COR-L47 (cell line): ENCODE measurements around the gene MAPK8IP1.
A peak's percentile ranks its signal among the peaks of the same experiment; 100 is the strongest.

Source experiments
- DNase-seq: peaks from one replicate; lab custom pipeline; 2025; lab: John Stamatoyannopoulos, UW

The MAPK8IP1 gene

GRCh38 chr11:45909594-45910475, 24.4 kb downstream of the MAPK8IP1 start:
- DNase-seq = no peak

- DNase-seq = no peak
Observed at GRCh38 chr11:45910623-45911022, 25.2 kb downstream of the MAPK8IP1 start.

GRCh38 chr11:45913514-45913913, 28.1 kb downstream of the MAPK8IP1 start:
- DNase-seq = no peak

- no peak for DNase-seq
Observed at GRCh38 chr11:45913942-45914635, 28.6 kb downstream of the MAPK8IP1 start.

- DNase-seq = no peak
Observed at GRCh38 chr11:45915446-45915845, 30.0 kb downstream of the MAPK8IP1 start.

DNA sequence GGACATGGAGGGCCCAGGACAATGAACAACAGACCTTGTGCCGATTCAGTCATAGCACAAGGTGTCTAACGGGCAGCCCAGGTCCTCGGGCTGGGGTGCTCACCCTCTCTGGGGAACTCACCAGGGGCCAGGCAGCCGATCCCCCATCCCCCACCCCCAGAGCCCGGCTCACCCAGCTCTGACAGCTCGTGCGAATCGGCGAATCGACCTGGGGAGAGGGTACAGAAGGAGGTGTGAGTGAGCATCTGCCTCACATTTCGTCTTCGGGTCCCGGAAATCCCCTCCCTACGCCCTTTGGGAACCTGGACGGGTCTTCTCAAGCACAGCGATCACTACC, 31.8 kb downstream of the MAPK8IP1 start:
- no peak for DNase-seq

- peak; percentile 98 for DNase-seq
Observed at GRCh38 chr11:45917623-45918330, 32.3 kb downstream of the MAPK8IP1 start, which contains the start of gene PEX16. Gene PEX16 (minus strand): TSS chr11:45917877. CDS start chr11:45917811, 66 bp downstream.

DNA sequence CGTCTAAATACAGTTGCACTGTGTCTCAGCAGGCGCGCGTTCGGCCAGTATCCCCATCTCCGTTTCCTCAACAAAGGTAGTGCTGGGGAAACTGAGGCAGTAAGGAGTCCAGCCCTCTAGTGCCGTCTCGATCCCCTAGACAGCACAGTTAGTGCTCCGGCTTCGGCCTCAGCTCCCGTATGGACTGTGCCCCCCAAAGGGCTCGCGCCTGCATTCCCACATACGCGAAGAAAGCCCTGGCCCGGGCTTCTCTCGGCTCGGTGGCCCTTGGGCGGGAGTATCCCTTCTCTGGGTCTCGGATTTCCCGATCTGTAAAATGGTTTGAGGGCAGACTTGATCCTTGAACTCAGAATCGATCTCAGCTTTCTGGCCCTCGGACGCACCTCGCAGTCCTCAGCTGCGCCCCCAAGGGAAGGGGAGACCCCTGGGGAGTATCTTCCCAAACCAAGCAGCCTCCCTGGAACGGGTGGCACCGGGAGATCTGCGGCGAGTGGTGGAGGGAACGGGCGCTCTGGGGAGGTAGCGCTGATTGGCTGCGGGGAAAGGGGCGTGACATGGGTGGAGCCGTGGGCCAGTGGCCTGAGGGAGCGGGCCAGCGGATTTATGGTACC, 33.0 kb downstream of the MAPK8IP1 start:
- peak; percentile 76 for DNase-seq

DNA sequence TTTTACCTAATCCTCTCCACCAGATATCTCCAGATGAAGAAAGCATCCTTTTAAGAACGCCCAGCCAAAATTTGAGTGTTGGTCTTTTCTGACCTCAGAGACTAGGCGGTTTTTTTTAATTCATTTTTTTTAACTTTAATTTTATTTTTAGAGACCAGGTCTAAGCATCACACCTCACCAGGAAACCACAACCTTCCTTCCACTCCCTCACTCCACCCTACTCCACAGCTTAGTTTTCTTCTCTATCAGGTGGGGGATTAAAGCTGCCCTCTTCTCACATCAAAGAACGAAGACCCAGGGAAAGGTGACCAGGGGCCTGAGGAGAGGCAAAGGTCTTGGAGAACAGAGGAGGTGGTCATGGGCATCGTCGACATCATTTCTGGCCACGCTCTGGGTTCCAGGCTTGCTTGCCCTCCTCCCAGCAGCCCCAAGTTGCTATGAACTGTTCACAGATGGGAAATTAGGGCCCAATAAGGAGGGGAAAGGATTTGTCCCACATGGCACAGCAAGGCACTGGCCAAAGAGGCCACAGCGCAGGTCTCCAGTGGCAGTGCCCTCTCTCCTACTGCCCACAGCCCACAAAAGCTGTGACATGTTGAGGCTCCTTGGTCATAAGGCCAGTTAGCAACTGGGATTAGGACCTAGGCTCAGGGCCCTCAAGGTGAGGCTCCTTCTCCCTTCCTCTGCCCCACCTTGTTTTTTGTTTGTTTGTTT, 33.7 kb downstream of the MAPK8IP1 start:
- DNase-seq = no peak

DNA sequence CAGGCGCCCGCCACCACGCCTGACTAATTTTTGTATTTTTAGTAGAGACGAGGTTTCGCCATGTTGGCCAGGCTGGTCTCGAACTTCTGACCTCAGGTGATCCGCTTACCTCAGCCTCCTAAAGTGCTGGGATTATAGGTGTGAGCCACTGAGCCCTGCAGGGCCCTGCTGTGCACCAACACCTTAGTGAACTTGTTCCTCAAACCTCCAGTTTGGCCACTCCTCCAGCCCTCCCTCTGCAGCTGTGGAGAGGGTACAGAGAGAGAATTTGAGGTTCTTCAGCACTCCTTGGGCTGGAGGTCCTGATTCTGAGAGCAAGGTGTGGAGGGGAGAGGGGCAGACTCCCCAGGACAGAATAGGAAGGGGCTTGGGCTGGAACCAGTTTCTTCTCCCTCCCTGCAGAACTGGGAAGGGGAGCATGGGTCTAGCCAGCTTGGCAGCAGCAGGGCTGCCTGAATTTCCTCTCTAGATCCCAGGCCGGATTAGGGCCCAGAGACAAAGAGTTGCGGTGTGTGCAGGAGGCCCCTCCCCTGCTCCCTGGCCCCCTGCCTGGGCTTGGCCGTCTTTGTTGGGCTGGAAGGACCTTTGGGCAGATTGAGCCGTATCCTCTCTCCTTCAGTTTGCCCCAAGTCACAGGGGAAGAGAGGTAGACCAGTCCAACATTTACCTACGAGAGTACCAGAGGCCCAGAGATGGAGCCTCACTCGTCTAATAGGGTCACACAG, 34.5 kb downstream of the MAPK8IP1 start:
- DNase-seq = no peak

DNA sequence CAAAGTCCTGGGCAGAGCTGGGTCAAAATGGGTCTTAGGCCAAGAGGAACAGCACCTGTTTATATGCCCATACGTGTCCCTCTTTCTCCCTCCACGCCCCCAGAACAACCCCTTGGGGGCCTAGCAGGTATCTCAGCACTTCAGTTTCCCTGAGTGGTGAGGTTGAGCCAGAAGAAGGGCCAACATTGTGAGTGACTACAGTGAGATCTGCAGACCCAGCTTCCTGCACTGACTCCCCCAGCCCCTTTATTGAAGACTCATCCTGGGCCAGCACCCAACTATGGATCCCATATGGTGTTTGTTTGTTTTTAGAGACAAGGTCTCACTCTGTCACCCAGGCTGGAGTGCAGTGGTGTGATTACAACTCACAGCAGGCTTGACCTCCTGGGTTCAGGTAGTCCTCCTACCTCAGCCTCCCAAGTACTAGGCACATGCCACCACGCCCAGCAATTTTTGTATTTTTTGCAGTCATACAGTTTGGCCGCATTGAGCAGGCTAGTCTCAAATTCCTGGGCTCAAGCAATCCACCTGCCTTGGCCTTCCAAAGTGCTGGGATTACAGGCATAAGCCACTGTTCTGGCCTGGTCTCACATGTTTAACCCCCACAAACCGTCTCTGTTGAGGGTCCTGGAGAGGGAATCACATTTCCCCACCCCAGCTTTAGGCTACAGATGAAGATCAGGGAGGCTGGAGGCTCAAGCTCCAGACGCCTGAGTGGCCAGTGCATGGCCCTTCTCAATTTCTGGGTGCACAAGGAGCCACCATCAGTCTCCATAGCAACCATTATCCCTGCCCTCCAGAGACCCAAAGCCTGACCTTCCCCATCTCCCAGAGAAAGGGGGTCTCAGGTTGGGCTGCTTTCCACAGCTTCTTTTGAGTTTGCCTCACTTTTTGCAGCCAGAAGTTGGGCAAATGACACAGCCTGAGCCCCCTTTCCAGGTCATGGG, 35.4 kb downstream of the MAPK8IP1 start:
- no peak for DNase-seq

- DNase-seq = peak; percentile 76
Observed at GRCh38 chr11:45921561-45922424, 36.3 kb downstream of the MAPK8IP1 start.

DNA sequence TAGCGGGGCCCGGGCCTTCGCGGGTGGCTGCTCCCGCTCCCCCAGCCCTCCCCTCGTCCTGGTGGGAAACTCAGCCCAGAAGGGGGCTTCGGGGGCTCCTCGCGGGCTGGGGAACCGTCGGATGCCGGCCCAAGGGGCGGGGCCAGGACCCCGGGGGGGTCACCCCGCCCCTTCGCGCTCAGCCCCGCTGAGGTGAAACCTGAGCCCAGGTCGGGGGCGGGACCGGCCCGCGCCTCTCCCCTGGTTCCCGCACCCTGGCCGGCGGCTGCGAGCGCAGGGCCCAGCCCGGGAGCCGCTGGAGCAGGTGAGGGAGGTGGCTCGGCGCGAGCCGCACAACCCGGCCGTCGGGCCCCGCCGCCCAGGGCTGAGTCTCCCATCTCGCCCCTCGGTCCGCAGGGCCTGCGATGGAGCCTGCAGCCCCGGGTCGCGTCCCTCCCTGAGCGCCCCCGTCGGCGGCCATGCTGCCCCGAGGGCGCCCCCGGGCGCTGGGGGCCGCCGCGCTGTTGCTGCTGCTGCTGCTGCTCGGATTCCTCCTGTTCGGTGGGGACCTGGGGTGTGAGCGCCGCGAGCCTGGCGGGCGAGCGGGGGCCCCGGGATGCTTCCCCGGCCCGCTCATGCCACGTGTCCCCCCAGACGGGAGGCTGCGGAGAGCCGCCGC, 37.1 kb downstream of the MAPK8IP1 start, which contains the start of gene LARGE2:
Gene LARGE2, plus strand, starts transcription at position 232 of the 658 bp plus-strand sequence. Its CDS starts 227 bp downstream, at position 459.
- peak; percentile 53 for DNase-seq

DNA sequence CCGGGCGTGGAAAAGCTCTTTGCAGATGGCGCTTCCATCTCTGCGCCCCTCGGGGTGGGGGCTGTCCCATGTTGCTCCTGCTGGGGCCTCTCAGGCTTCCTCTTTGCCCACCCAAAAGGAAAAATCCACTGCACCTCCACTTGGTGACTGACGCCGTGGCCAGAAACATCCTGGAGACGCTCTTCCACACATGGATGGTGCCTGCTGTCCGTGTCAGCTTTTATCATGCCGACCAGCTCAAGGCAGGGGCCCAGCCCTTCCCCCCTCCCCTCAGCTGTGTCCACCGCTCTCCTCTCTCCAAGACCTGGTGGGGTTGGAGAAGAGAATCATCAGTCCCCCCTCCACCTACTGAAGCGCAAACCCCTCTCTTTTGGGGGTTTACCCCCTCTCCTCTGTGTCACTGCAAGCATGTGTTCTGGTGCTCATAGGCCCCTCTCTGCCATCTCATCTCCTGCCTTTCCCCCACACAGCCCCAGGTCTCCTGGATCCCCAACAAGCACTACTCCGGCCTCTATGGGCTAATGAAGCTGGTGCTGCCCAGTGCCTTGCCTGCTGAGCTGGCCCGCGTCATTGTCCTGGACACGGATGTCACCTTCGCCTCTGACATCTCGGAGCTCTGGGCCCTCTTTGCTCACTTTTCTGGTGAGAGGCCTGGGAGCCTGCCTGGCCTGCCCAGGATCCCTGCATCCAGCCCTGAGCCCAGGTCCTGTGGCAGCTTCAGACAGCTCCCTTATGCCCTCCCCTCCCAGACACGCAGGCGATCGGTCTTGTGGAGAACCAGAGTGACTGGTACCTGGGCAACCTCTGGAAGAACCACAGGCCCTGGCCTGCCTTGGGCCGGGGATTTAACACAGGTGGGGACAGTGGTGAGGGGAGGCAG, 38.8 kb downstream of the MAPK8IP1 start:
- no peak for DNase-seq

GRCh38 chr11:45924927-45925326, 39.5 kb downstream of the MAPK8IP1 start:
- DNase-seq = no peak

GRCh38 chr11:45925550-45925949, 40.1 kb downstream of the MAPK8IP1 start:
- DNase-seq = no peak

DNA sequence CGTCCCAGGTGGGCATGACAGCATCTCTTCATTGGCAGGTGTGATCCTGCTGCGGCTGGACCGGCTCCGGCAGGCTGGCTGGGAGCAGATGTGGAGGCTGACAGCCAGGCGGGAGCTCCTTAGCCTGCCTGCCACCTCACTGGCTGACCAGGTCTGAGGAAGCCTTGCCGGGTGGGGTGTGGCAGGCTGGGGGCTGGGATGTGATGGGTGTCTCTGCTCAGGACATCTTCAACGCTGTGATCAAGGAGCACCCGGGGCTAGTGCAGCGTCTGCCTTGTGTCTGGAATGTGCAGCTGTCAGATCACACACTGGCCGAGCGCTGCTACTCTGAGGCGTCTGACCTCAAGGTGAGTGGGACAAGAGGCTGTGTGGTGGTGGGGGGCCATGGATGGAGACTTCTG, 40.5 kb downstream of the MAPK8IP1 start:
- no peak for DNase-seq
